ENCODE data around the gene CWC27. TPM values are rescaled to one million over a fixed set of nuclear protein-coding genes. Genes with fewer than 3 reads are reported as not detected.

Gene CWC27
- total RNA-seq, 1 experiment from 2014 or later: 42.7 TPM

GRCh38 chr5:65065001-65065511, 296.3 kb downstream of the CWC27 start:
- H3K36me3 Mint-ChIP-seq: no peaks in the 10 kb centered on the region; the same call in 1 of the 2 replicates
- H3K4me3 Mint-ChIP-seq: no peak overlapping the region
- TF ChIP-seq SOX15 (CRISPR knock-in tag; IDR thresholded peaks at IDR 0.05) (no peak), MYBL2 (CRISPR knock-in tag; IDR thresholded peaks at IDR 0.05) (no peak), CBFB (CRISPR knock-in tag; IDR thresholded peaks at IDR 0.05; ENCODE audit: low read depth) (no peak), CREM (CRISPR knock-in tag; IDR thresholded peaks at IDR 0.05) (no peak), ZNF219 (CRISPR knock-in tag; IDR thresholded peaks at IDR 0.05; ENCODE audit: borderline replicate concordance) (no peak), OVOL2 (CRISPR knock-in tag; IDR thresholded peaks at IDR 0.05; ENCODE audit: borderline replicate concordance) (no peak), NR3C1 (CRISPR knock-in tag; conservative IDR thresholded peaks at IDR 0.05; ENCODE audit: low read depth) (no peak), ZMAT4 (CRISPR knock-in tag; IDR thresholded peaks at IDR 0.05) (no peak), ZBTB43 (CRISPR knock-in tag; IDR thresholded peaks at IDR 0.05) (no peak), GRHL2 (CRISPR knock-in tag; IDR thresholded peaks at IDR 0.05; ENCODE audit: insufficient replicate concordance, severe bottlenecking) (no peak), USF2 (CRISPR knock-in tag; IDR thresholded peaks at IDR 0.05) (no peak)
- ATAC-seq: no peak
- H3K4me1 Mint-ChIP-seq: peaks cover 17% of the 10 kb centered on the region
- H3K9me3 Mint-ChIP-seq: peaks cover 8% of the 10 kb centered on the region
- DNase-seq (ENCODE audit: low spot score): no peak
- H3K27ac Mint-ChIP-seq: no peak overlapping the region
- POLR2A ChIA-PET: no interaction called here
- CTCF ChIA-PET: interaction anchor here (0.6 kb wide), 1 partner anchor 10 kb away, joined by 3 read pairs; no protein-coding TSS in a partner anchor
- no peaks in the 10 kb centered on the region for H3K27me3 Mint-ChIP-seq (ENCODE audit: low read depth)

GRCh38 chr5:65066387-65067146, 297.8 kb downstream of the CWC27 start:
- DNase-seq (ENCODE audit: low spot score) (no peak), ATAC-seq (peak; percentile 34; the same call in 1 of the 2 replicates)
- Mint-ChIP-seq H3K4me3 (no peak overlapping the region), H3K27ac (no peak overlapping the region), H3K27me3 (ENCODE audit: low read depth) (no peaks in the 10 kb centered on the region), H3K9me3 (no peaks in the 10 kb centered on the region), H3K4me1 (peaks cover 13% of the 10 kb centered on the region), H3K36me3 (no peaks in the 10 kb centered on the region)
- ChIA-PET POLR2A (no interaction called here), CTCF (no interaction called here)
- TF ChIP-seq NFE2L1 (CRISPR knock-in tag; IDR thresholded peaks at IDR 0.05) (no peak), ZSCAN18 (CRISPR knock-in tag; IDR thresholded peaks at IDR 0.05) (no peak), CBFB (CRISPR knock-in tag; IDR thresholded peaks at IDR 0.05; ENCODE audit: low read depth) (no peak), GRHL2 (CRISPR knock-in tag; IDR thresholded peaks at IDR 0.05; ENCODE audit: insufficient replicate concordance, severe bottlenecking) (no peak), IRF2 (CRISPR knock-in tag; IDR thresholded peaks at IDR 0.05; ENCODE audit: borderline replicate concordance, low read depth) (no peak), OVOL2 (CRISPR knock-in tag; IDR thresholded peaks at IDR 0.05; ENCODE audit: borderline replicate concordance) (no peak), PRDM15 (CRISPR knock-in tag; IDR thresholded peaks at IDR 0.05) (no peak), ZNF671 (CRISPR knock-in tag; IDR thresholded peaks at IDR 0.05) (no peak), TEAD4 (CRISPR knock-in tag; IDR thresholded peaks at IDR 0.05) (no peak), FOXJ3 (CRISPR knock-in tag; IDR thresholded peaks at IDR 0.05; ENCODE audit: borderline replicate concordance) (no peak), ZNF396 (CRISPR knock-in tag; IDR thresholded peaks at IDR 0.05; ENCODE audit: borderline replicate concordance) (no peak), MAX (CRISPR knock-in tag; IDR thresholded peaks at IDR 0.05) (no peak), PREB (CRISPR knock-in tag; IDR thresholded peaks at IDR 0.05; ENCODE audit: borderline replicate concordance) (no peak)

All from WTC11 (cell line).